Suprapubic skin (tissue), 4 donors: ENCODE results near the gene MEIOC.

Experiments used
- CTCF ChIP-seq, 2 donors: fragments of 200-600 bp in 1 of 2; fragments of 450-650 bp in 1 of 2; sonication (generic) in 1 of 2; IDR thresholded peaks; one replicate each; pipeline ENCODE4 v1.5.1; 2016 to 2019; ENCODE audit warnings: antibody characterized with exemption in 2 of 2, mild to moderate bottlenecking in 1 of 2, moderate library complexity in 1 of 2
- EP300 ChIP-seq: sonication (generic); formaldehyde crosslinking; IDR thresholded peaks from one replicate; pipeline ENCODE4 v1.6.1; 2017; ENCODE audit warnings: antibody characterized with exemption
- POLR2AphosphoS5 ChIP-seq, 3 donors: sonication (generic); formaldehyde crosslinking; IDR thresholded peaks; one replicate each; pipeline ENCODE4 v1.6.1; 2017; ENCODE audit warnings: antibody characterized with exemption in 3 of 3

GRCh38 chr17:44633998-44634397, 22.3 kb upstream of the MEIOC start:
- TF ChIP-seq CTCF (IDR thresholded peaks at IDR 0.05) (no peak), POLR2AphosphoS5 (IDR thresholded peaks at IDR 0.05) (no peak), EP300 (no peak)
